Astrocyte of the spinal cord (primary cell): ENCODE results near the gene SEBOX.

ENCODE experiments used
- DNase-seq: peaks from one replicate; pipeline ENCODE4 v3.0.0; 2011; ENCODE audit warnings: low read depth, low spot score
- H3K4me3 ChIP-seq: 2 replicates; pipeline ENCODE4 v1.5.1; 2011; ENCODE audit warnings: low read depth, mild to moderate bottlenecking, low read length, moderate library complexity
- in situ Hi-C: cut with HindIII; loops from 2 replicates; pipeline ENCODE4 v1.10.0; 2017; ENCODE audit warnings: low sequenced_read_pairs
- TF ChIP-seq, protein P1 (sequence below): IDR thresholded peaks from 2 replicates; pipeline ENCODE4 v1.5.1; 2012; ENCODE audit warnings: low read depth, mild to moderate bottlenecking, low read length, inconsistent platforms

The SEBOX gene

DNA sequence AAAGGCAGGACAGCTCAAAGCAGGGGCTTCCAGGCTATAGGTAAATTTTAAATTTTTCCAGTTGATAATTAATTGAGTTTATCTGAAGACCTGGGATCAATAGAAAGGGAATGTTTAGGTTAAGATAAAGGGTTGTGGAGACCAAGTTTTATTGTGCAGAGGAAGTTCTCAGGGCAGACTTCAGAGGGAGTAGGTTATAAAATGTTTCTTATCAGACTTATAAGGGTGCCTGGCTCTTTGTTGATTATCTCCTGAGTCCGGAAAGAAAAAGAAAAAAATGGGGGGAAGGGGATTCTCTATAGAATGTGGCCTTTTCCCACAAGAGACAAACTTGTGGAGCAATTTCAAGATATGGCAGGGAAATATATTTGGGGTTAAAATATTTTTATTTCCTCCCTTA is 25.1 kb upstream of the SEBOX start:
- TF ChIP-seq, protein P1, sequence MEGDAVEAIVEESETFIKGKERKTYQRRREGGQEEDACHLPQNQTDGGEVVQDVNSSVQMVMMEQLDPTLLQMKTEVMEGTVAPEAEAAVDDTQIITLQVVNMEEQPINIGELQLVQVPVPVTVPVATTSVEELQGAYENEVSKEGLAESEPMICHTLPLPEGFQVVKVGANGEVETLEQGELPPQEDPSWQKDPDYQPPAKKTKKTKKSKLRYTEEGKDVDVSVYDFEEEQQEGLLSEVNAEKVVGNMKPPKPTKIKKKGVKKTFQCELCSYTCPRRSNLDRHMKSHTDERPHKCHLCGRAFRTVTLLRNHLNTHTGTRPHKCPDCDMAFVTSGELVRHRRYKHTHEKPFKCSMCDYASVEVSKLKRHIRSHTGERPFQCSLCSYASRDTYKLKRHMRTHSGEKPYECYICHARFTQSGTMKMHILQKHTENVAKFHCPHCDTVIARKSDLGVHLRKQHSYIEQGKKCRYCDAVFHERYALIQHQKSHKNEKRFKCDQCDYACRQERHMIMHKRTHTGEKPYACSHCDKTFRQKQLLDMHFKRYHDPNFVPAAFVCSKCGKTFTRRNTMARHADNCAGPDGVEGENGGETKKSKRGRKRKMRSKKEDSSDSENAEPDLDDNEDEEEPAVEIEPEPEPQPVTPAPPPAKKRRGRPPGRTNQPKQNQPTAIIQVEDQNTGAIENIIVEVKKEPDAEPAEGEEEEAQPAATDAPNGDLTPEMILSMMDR: no peak
- no peak overlapping the region for H3K4me3 ChIP-seq
- DNase-seq: no peak
- in situ Hi-C loops: no loop called here

DNA sequence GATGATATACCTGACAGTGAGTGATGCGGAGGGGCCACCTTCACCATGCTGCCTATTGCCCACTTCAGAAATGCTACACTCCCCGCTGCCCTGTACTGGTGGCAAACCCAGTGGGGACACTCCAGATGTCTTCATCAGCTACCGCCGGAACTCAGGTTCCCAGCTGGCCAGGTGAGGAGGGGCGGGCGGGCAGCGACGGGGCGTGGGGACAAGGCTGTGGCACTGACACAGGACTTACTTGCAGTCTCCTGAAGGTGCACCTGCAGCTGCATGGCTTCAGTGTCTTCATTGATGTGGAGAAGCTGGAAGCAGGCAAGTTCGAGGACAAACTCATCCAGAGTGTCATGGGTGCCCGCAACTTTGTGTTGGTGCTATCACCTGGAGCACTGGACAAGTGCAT is 23.1 kb upstream of the SEBOX start:
- H3K4me3 ChIP-seq: no peak overlapping the region
- in situ Hi-C loops: no loop called here
- DNase-seq: no peak
- TF ChIP-seq, protein P1: no peak

DNA sequence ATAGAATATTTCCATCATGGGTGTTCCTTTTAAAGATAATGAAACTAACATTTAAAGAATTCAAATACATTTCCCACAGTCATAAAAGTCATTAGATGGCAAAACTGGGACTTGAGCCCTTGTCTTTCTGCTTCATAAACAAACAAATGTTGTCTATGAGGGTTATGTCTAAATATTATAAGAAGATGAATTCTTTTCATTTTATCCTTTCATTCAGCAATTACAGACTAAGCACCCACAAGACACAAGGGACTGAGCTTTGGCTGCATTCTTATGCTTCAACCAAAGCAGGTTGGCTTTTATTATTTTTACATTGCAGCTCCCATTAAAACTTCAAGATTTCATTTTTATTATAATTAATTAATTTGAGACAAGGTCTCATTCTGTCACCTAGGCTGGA is 21.4 kb upstream of the SEBOX start:
- in situ Hi-C loops: no loop called here
- no peak overlapping the region for H3K4me3 ChIP-seq
- TF ChIP-seq, protein P1: no peak
- no peak for DNase-seq

DNA sequence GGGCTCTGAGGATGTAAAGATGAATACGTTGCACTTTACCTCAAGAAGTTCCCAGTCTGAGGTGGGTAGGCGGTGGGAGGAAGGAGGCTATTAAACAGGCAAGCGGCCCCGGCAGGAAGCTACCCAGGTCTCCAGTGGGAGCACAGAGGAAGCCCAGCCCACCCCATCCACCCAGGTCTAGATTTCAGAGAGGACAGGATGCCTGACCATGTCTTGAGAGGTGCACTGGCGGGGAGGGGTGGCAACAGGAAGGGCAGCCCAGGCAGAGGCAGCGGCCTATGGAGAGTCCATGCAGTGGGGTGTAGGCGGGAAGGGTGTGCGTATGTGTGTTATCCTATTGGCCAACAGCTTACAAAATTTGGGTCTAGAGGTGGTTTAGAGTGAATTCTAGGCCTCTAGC is 20.4 kb upstream of the SEBOX start:
- in situ Hi-C loops: no loop called here
- TF ChIP-seq, protein P1: no peak
- H3K4me3 ChIP-seq: no peak overlapping the region
- no peak for DNase-seq

DNA sequence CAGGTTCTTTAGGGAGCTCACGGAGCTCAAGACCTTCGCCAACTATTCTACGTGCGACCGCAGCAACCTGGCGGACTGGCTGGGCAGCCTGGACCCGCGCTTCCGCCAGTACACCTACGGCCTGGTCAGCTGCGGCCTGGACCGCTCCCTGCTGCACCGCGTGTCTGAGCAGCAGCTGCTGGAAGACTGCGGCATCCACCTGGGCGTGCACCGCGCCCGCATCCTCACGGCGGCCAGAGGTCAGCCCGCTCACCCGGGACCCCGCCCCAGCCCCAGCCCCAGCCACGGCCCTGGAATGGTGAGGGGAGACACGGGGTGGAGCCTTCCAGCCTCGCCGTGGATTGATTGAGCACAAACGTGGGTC is 20.0 kb upstream of the SEBOX start:
- H3K4me3 ChIP-seq: no peak overlapping the region
- in situ Hi-C loops: no loop called here
- TF ChIP-seq, protein P1: no peak
- DNase-seq: no peak

DNA sequence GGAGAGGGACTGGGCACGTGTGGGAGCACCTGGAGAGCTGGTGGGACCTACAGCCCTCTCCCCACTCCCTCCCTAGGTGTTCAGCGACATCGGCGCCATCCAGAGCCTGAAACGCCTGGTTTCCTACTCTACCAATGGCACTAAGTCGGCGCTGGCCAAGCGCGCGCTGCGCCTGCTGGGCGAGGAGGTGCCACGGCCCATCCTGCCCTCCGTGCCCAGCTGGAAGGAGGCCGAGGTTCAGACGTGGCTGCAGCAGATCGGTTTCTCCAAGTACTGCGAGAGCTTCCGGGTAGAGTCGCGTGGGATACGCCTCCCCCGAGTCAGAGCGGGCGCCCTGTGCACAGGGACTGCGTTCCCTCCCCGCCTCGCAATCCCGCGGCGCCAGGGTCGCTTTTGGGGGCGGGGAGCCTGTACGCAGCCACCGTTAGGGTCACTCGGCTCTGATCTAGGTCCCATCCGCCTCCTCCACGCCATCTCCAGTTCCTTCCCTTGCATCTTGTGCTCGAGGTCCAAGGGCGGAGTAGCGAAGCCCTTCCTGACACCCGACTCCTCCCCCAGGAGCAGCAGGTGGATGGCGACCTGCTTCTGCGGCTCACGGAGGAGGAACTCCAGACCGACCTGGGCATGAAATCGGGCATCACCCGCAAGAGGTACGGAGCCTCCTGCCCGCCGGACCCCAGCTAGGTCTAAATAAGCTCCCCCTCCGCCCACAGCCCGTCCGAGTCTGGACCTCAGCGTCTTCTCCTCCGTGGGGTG is 19.5 kb upstream of the SEBOX start:
- no peak for DNase-seq
- TF ChIP-seq, protein P1: no peak
- H3K4me3 ChIP-seq: peak overlapping the region; percentile 12
- in situ Hi-C loops: no loop called here
